K562 (cell line): ENCODE results near the gene VIP. TPM values are rescaled to one million over a fixed set of nuclear protein-coding genes. Genes with fewer than 3 reads are reported as not detected.

ENCODE experiments used
- ATAC-seq: fragments of 200-7000 bp; cut with Tn5 transposase; 3 replicates; pipeline ENCODE4 v1.9.1; 2020; ENCODE audit warnings: moderate library complexity
- BruUV-seq: library from RNA; stranded (reverse); fragments of 400-500 nt; replicated peaks from 2 replicates; lab custom pipeline; 2021; lab: Mats Ljungman, UMichigan
- CTCF ChIA-PET: fragments of 300-600 bp; formaldehyde crosslinking; extraction: SDS; loops from one replicate; lab custom pipeline; 2021; ENCODE audit warnings: low intra/inter-chr PET ratio; lab: Yijun Ruan, JAX
- POLR2A ChIA-PET: fragments of 300-600, 350-650 bp; sonication (Branson Sonifier 250); formaldehyde crosslinking; extraction: SDS; loops from one replicate; lab custom pipeline; 2021; ENCODE audit warnings: antibody characterized with exemption, inconsistent platforms; lab: Yijun Ruan, JAX
- DNase-seq, 4 experiments: peaks; one replicate each; pipeline versions ENCODE4 v3.0.0 to v3.0.0-alpha.2; 2011 to 2018; ENCODE audit warnings: low spot score in 3 of 4, mixed read lengths in 3 of 4; ENCODE audit errors: extremely low read depth in 1 of 4
- FAIRE-seq: peaks from 2 replicates; lab custom pipeline; 2011; peaks lifted over from hg19 to GRCh38; lab: Jason Lieb, UNC
- H2AFZ ChIP-seq: 2 replicates; pipeline ENCODE4 v1.6.0; 2011; ENCODE audit warnings: low read depth, low read length, control low read depth, inconsistent platforms
- H3K27ac ChIP-seq: fragments of 200-600 bp; 3 replicates; pipeline ENCODE4 v1.8.0; 2011; ENCODE audit warnings: low read depth, mild to moderate bottlenecking, control low read depth, inconsistent platforms, low read length, moderate library complexity, mixed read lengths; ENCODE audit errors: extremely low read depth
- H3K27me3 ChIP-seq, 2 experiments: fragments of 300-600 bp in 1 of 2; 2 replicates in 1 of 2; 3 replicates in 1 of 2; pipeline versions ENCODE4 v1.6.0 to v1.8.0; 2011; ENCODE audit warnings: inconsistent platforms in 2 of 2, low read length in 2 of 2, mild to moderate bottlenecking in 1 of 2, mixed read lengths in 1 of 2, moderate library complexity in 1 of 2; ENCODE audit not compliant: control insufficient read depth in 2 of 2, insufficient read depth in 2 of 2
- H3K36me3 ChIP-seq: fragments of 300-600 bp; 3 replicates; pipeline ENCODE4 v1.8.0; 2011; ENCODE audit warnings: mild to moderate bottlenecking, low read length, inconsistent platforms; ENCODE audit not compliant: control insufficient read depth, insufficient read depth
- H3K4me1 ChIP-seq, 2 experiments: fragments of 200-600 bp in 1 of 2; replicated peaks in 1 of 2; 2 replicates in 1 of 2; 3 replicates in 1 of 2; pipeline versions ENCODE4 v1.5.1 to v1.8.0; 2011; ENCODE audit warnings: inconsistent platforms in 2 of 2, low read length in 2 of 2, mild to moderate bottlenecking in 1 of 2, mixed read lengths in 1 of 2, moderate library complexity in 1 of 2; ENCODE audit not compliant: control insufficient read depth in 2 of 2, insufficient read depth in 2 of 2
- H3K4me2 ChIP-seq: 2 replicates; pipeline ENCODE4 v1.6.1; 2011; ENCODE audit warnings: low read length, control low read depth, inconsistent platforms, mixed read lengths; ENCODE audit not compliant: insufficient read depth
- H3K4me3 ChIP-seq: fragments of 200-600 bp; sonication (generic), shearing (Covaris generic); 2 replicates; pipeline ENCODE4 v1.5.1; 2016; ENCODE audit warnings: control low read depth, inconsistent platforms
- H3K79me2 ChIP-seq: fragments of 200-600 bp; 3 replicates; pipeline ENCODE4 v1.8.0; 2011; ENCODE audit warnings: low read length, inconsistent platforms; ENCODE audit not compliant: control insufficient read depth, insufficient read depth
- H3K9ac ChIP-seq, 2 experiments: 2 replicates each; pipeline versions ENCODE4 v1.6.0 to v1.6.1; 2011; ENCODE audit warnings: low read depth in 2 of 2, low read length in 2 of 2, control low read depth in 1 of 2, inconsistent platforms in 1 of 2, mild to moderate bottlenecking in 1 of 2, mixed read lengths in 1 of 2; ENCODE audit not compliant: insufficient read depth in 1 of 2
- H3K9me1 ChIP-seq: one replicate; pipeline ENCODE4 v1.6.0; 2011; ENCODE audit warnings: inconsistent platforms, mild to moderate bottlenecking, low read length, moderate library complexity; ENCODE audit not compliant: control insufficient read depth, insufficient read depth
- H3K9me3 ChIP-seq: replicated peaks from 2 replicates; pipeline ENCODE4 v1.5.1; 2011; ENCODE audit warnings: low read depth, low read length, inconsistent platforms; ENCODE audit not compliant: control insufficient read depth, insufficient read depth
- H4K20me1 ChIP-seq: replicated peaks from 2 replicates; pipeline ENCODE4 v1.6.1; 2011; ENCODE audit warnings: low read length, inconsistent platforms, mixed read lengths; ENCODE audit not compliant: control insufficient read depth, insufficient read depth
- CREB3 ChIP-seq: fragments of 450-650 bp; conservative IDR thresholded peaks from 2 replicates; pipeline ENCODE4 v1.6.1; 2016; ENCODE audit warnings: missing genetic modification characterization, low read depth, mild to moderate bottlenecking, missing compliant biosample characterization, moderate library complexity
- KAT2B ChIP-seq: IDR thresholded peaks from one replicate; pipeline ENCODE4 v1.6.1; 2012; ENCODE audit warnings: low read depth, mild to moderate bottlenecking, control low read depth, inconsistent platforms, low read length, moderate library complexity
- NR1H2 ChIP-seq: sonication (generic); formaldehyde crosslinking; IDR thresholded peaks from 2 replicates; pipeline ENCODE4 v1.4.0; 2020; ENCODE audit warnings: mild to moderate bottlenecking, missing genetic modification reagents
- SAP30 ChIP-seq: fragments of 200-600 bp; sonication (generic); IDR thresholded peaks from 2 replicates; pipeline ENCODE4 v1.6.1; 2012; ENCODE audit warnings: borderline replicate concordance, low read depth, mild to moderate bottlenecking, moderate library complexity, low read length, control low read depth, inconsistent platforms; ENCODE audit not compliant: insufficient read depth, poor library complexity, severe bottlenecking
- STAT6 ChIP-seq: sonication (generic); formaldehyde crosslinking; IDR thresholded peaks from 2 replicates; pipeline ENCODE4 v1.8.1; 2023; ENCODE audit warnings: mild to moderate bottlenecking, missing genetic modification reagents
- ZFP91 ChIP-seq: sonication (generic); formaldehyde crosslinking; IDR thresholded peaks from 2 replicates; pipeline ENCODE4 v1.8.0; 2022; ENCODE audit warnings: mild to moderate bottlenecking, missing genetic modification reagents
- ZNF57 ChIP-seq: fragments of 450-650 bp; formaldehyde crosslinking; IDR thresholded peaks from 2 replicates; pipeline ENCODE4 v1.4.0; 2020; ENCODE audit warnings: mild to moderate bottlenecking, moderate library complexity
- in situ Hi-C: fragments of 300-500 bp; cut with MboI; formaldehyde crosslinking; loops from 4 replicates; pipeline ENCODE4 v1.15.0; 2018; ENCODE audit warnings: inconsistent platforms, mixed read lengths
- intact Hi-C: fragments of 100-400 bp; cut with micrococcal nuclease; formaldehyde crosslinking; loops from 2 replicates; pipeline ENCODE4 v1.14.2; 2022
- polyA plus RNA-seq, 8 experiments: library from polyadenylated mRNA; depleted of rRNA in 4 of 8; stranded (reverse) in 5 of 8; unstranded in 3 of 8; fragments of >200 nt; fragmentation: Nextera tagmentation in 2 of 8; fragmentation: Illumina TruSeq in 1 of 8; extraction: Ambion mirVana in 2 of 8; extraction: Trizol in 1 of 8; gene quantifications; 2 replicates each; pipeline versions ENCODE4 v1.2.1 to v1.2.3, GENCODE V29; 2011 to 2014; ENCODE audit warnings: inconsistent platforms in 1 of 8, missing spikeins in 1 of 8
- total RNA-seq, 7 experiments: library from RNA; depleted of rRNA in 6 of 7; stranded (reverse); fragments of >200 nt in 6 of 7; fragmentation: Illumina TruSeq in 2 of 7; extraction: Trizol in 2 of 7; gene quantifications; 2 replicates each; pipeline versions ENCODE4 v1.2.1 to v1.2.3, GENCODE V29; 2011 to 2021; ENCODE audit warnings: low replicate concordance in 1 of 7

Gene VIP
- total and polyA plus RNA-seq, 9 of the 15 experiments (the other 6 are each of a cell fraction or from before 2014, with no cell fraction given): 0.08 TPM; not detected in 8

GRCh38 chr6:152794696-152795095 lies 44.1 kb downstream of the VIP start:
- ChIA-PET CTCF (no interaction called here), POLR2A (interaction anchor here (0.6 kb wide), 1 partner anchor 630 kb away, joined by 4 read pairs; no protein-coding TSS in a partner anchor)
- intact Hi-C loops: no loop called here
- Histone ChIP-seq H3K4me1 (no peaks in the 10 kb centered on the region), H3K4me3 (no peak overlapping the region), H3K9me3 (no peaks in the 10 kb centered on the region), H3K36me3 (no peaks in the 10 kb centered on the region), H4K20me1 (no peaks in the 10 kb centered on the region), H3K79me2 (no peaks in the 10 kb centered on the region), H3K9ac (no peak overlapping the region), H2AFZ (no peak overlapping the region)
- no peak for ATAC-seq
- DNase-seq: no peak
- TF ChIP-seq NR1H2 (CRISPR knock-in tag) (no peak), KAT2B (no peak), SAP30 (no peak), STAT6 (CRISPR knock-in tag) (no peak), ZNF57 (CRISPR knock-in tag) (no peak), CREB3 (no peak), ZFP91 (CRISPR knock-in tag) (no peak)
- TF ChIP-seq, all 486 proteins: peak for 0
- no TSS peak for BruUV-seq
- H3K4me2 ChIP-seq: no peak overlapping the region
- no peak overlapping the region for H3K27ac ChIP-seq
- no peak for FAIRE-seq
- H3K9me1 ChIP-seq: no peaks in the 10 kb centered on the region
- in situ Hi-C loops: no loop called here
- no peaks in the 10 kb centered on the region for H3K27me3 ChIP-seq
